ENCODE data around the gene NTN3.

NTN3 gene

GRCh38 chr16:2499890-2500429 lies 28.9 kb downstream of the NTN3 start:
- Histone ChIP-seq H3K4me2 (ENCODE audit: low read depth, low read length, poor library complexity, severe bottlenecking) (no peak overlapping the region), H3K4me3 (ENCODE audit: low read length, poor library complexity, severe bottlenecking) (no peak overlapping the region), H3K79me2 (ENCODE audit: insufficient read depth, low read length) (no peaks in the 10 kb centered on the region), H3K9me3 (ENCODE audit: insufficient read depth, low read depth, low read length) (no peaks in the 10 kb centered on the region), H2AFZ (ENCODE audit: low read length) (no peak overlapping the region), H3K4me1 (ENCODE audit: insufficient read depth, low read length, poor library complexity, severe bottlenecking) (no peaks in the 10 kb centered on the region), H3K9me2 (replicated peaks; ENCODE audit: low read depth, low read length) (no peaks in the 10 kb centered on the region), H3K9ac (ENCODE audit: low read depth, low read length, poor library complexity, severe bottlenecking) (no peak overlapping the region), H3F3A (ENCODE audit: low read depth) (no peaks in the 10 kb centered on the region), H4K20me1 (ENCODE audit: insufficient read depth, low read length, poor library complexity, severe bottlenecking) (no peaks in the 10 kb centered on the region), H3K36me3 (ENCODE audit: insufficient read depth, low read length) (no peaks in the 10 kb centered on the region; the same call in 1 of the 2 replicates), H3K27me3 (ENCODE audit: insufficient read depth, low read length, poor library complexity, severe bottlenecking) (no peaks in the 10 kb centered on the region)
- TF ChIP-seq EZH2phosphoT487 (IDR thresholded peaks at IDR 0.05; ENCODE audit: borderline replicate concordance) (no peak), CTCF (conservative IDR thresholded peaks at IDR 0.05; ENCODE audit: low read length) (no peak)

DNA sequence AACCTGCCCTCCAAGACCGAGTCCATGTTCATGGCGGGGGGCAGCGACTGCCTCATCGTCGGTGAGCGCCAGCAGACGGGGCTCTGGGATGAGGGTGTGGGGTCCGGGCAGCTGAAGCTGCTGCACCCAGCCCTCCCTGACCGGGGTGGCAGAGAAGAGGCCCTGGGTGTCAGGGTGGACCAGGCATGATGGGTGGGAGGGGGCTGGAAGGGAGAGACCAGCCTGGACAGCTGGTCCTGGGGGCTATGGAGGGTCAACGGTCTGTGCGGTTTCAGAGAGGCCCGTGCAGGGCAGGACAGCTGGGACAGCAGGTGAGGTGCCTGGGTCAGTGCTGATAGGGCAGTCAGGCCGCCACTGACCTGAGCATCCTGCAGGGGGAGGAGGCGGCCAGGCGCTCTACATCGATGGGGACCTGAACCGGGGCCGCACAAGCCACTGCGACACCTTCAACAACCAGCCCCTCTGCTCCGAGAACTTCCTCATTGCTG lies 29.4 kb downstream of the NTN3 start:
- no peak overlapping the region for H3K4me2 ChIP-seq (ENCODE audit: low read depth, low read length, poor library complexity, severe bottlenecking)
- no peak overlapping the region for H3K9ac ChIP-seq (ENCODE audit: low read depth, low read length, poor library complexity, severe bottlenecking)
- H3K9me3 ChIP-seq (ENCODE audit: insufficient read depth, low read depth, low read length): no peaks in the 10 kb centered on the region
- H3K79me2 ChIP-seq (ENCODE audit: insufficient read depth, low read length): no peaks in the 10 kb centered on the region
- TF ChIP-seq CTCF (conservative IDR thresholded peaks at IDR 0.05; ENCODE audit: low read length) (no peak), EZH2phosphoT487 (IDR thresholded peaks at IDR 0.05; ENCODE audit: borderline replicate concordance) (no peak)
- H4K20me1 ChIP-seq (ENCODE audit: insufficient read depth, low read length, poor library complexity, severe bottlenecking): no peaks in the 10 kb centered on the region
- H3K27me3 ChIP-seq (ENCODE audit: insufficient read depth, low read length, poor library complexity, severe bottlenecking): no peaks in the 10 kb centered on the region
- no peaks in the 10 kb centered on the region for H3K9me2 ChIP-seq (replicated peaks; ENCODE audit: low read depth, low read length)
- no peaks in the 10 kb centered on the region for H3K4me1 ChIP-seq (ENCODE audit: insufficient read depth, low read length, poor library complexity, severe bottlenecking)
- no peaks in the 10 kb centered on the region for H3F3A ChIP-seq (ENCODE audit: low read depth)
- H3K36me3 ChIP-seq (ENCODE audit: insufficient read depth, low read length): no peaks in the 10 kb centered on the region; the same call in 1 of the 2 replicates
- no peak overlapping the region for H3K4me3 ChIP-seq (ENCODE audit: low read length, poor library complexity, severe bottlenecking)
- no peak overlapping the region for H2AFZ ChIP-seq (ENCODE audit: low read length)

- no peaks in the 10 kb centered on the region for H3K4me1 ChIP-seq (ENCODE audit: insufficient read depth, low read length, poor library complexity, severe bottlenecking)
- H3K9ac ChIP-seq (ENCODE audit: low read depth, low read length, poor library complexity, severe bottlenecking): no peak overlapping the region
- peak overlapping the region; percentile 37 for H3K4me2 ChIP-seq (ENCODE audit: low read depth, low read length, poor library complexity, severe bottlenecking)
- H4K20me1 ChIP-seq (ENCODE audit: insufficient read depth, low read length, poor library complexity, severe bottlenecking): no peaks in the 10 kb centered on the region
- no peaks in the 10 kb centered on the region for H3K79me2 ChIP-seq (ENCODE audit: insufficient read depth, low read length)
- H3K9me3 ChIP-seq (ENCODE audit: insufficient read depth, low read depth, low read length): no peaks in the 10 kb centered on the region
- no peaks in the 10 kb centered on the region for H3F3A ChIP-seq (ENCODE audit: low read depth)
- H3K27me3 ChIP-seq (ENCODE audit: insufficient read depth, low read length, poor library complexity, severe bottlenecking): no peaks in the 10 kb centered on the region
- H3K36me3 ChIP-seq (ENCODE audit: insufficient read depth, low read length): no peaks in the 10 kb centered on the region; the same call in 1 of the 2 replicates
- TF ChIP-seq EZH2phosphoT487 (IDR thresholded peaks at IDR 0.05; ENCODE audit: borderline replicate concordance) (no peak), CTCF (conservative IDR thresholded peaks at IDR 0.05; ENCODE audit: low read length) (peak; percentile 70)
- H3K9me2 ChIP-seq (replicated peaks; ENCODE audit: low read depth, low read length): no peaks in the 10 kb centered on the region
- H2AFZ ChIP-seq (ENCODE audit: low read length): no peak overlapping the region
- peak overlapping the region; percentile 52 for H3K4me3 ChIP-seq (ENCODE audit: low read length, poor library complexity, severe bottlenecking)
Measured at GRCh38 chr16:2500918-2501750, 30.0 kb downstream of the NTN3 start.

Data from Loucy (cell line).